ENCODE measurements around the gene P2RY8.

DNA sequence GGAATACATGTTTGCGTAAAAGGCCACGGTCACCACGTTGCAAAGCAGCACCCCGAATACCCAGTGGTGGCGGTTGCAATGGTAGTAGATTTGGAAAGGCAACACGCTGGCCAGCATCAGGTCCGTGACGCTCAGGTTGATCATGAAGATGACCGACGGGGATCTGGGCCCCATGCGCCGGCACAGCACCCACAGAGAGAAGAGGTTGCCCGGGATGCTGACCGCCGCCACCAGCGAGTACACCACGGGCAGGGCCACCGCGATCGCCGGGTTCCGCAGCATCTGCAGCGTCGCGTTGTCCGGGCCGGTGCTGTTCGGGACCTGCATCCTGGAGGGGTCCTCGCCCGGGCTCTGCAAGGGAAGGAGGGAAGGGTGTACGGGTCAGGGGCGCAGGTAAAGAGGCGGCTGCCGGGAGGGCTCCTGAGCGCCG is 70.7 kb downstream of the P2RY8 start:
- TF ChIP-seq, protein P1, sequence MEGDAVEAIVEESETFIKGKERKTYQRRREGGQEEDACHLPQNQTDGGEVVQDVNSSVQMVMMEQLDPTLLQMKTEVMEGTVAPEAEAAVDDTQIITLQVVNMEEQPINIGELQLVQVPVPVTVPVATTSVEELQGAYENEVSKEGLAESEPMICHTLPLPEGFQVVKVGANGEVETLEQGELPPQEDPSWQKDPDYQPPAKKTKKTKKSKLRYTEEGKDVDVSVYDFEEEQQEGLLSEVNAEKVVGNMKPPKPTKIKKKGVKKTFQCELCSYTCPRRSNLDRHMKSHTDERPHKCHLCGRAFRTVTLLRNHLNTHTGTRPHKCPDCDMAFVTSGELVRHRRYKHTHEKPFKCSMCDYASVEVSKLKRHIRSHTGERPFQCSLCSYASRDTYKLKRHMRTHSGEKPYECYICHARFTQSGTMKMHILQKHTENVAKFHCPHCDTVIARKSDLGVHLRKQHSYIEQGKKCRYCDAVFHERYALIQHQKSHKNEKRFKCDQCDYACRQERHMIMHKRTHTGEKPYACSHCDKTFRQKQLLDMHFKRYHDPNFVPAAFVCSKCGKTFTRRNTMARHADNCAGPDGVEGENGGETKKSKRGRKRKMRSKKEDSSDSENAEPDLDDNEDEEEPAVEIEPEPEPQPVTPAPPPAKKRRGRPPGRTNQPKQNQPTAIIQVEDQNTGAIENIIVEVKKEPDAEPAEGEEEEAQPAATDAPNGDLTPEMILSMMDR (IDR thresholded peaks at IDR 0.05 in 2 of 3, conservative IDR thresholded peaks at IDR 0.05 in 1 of 3; ENCODE audit: borderline replicate concordance in 1 of 3, insufficient read depth in 1 of 3, low read depth in 2 of 3, low read length in 2 of 3), result no peak
- TF ChIP-seq, protein P2, sequence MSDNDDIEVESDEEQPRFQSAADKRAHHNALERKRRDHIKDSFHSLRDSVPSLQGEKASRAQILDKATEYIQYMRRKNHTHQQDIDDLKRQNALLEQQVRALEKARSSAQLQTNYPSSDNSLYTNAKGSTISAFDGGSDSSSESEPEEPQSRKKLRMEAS (IDR thresholded peaks at IDR 0.05), result no peak
- TF ChIP-seq ZNF274 (IDR thresholded peaks at IDR 0.05; ENCODE audit: low read depth, low read length) (no peak), EZH2 (IDR thresholded peaks at IDR 0.05) (no peak), EGR1 (IDR thresholded peaks at IDR 0.05; ENCODE audit: low read depth) (no peak), CBX3 (IDR thresholded peaks at IDR 0.05; ENCODE audit: low read depth) (no peak), SIN3A (IDR thresholded peaks at IDR 0.05; ENCODE audit: low read depth) (no peak), POLR2A (IDR thresholded peaks at IDR 0.05; ENCODE audit: borderline replicate concordance, extremely low read depth, insufficient read depth, insufficient read length) (no peak)

Measured in HCT116 (cell line).